Mesendoderm (in vitro differentiated cells): ENCODE measurements around the gene MKKS.
"Not testable (repeated sequence)": the region's sequence is repeated elsewhere in the genome, so short reads cannot be mapped to it uniquely, and the experiment has no call there.

Experiments
- DNase-seq: peaks from one replicate; pipeline ENCODE4 v3.0.0; 2013
- H2AK5ac ChIP-seq: 2 replicates; pipeline ENCODE4 v1.6.1; 2013; ENCODE audit warnings: low read length, inconsistent platforms
- H2BK120ac ChIP-seq: 2 replicates; pipeline ENCODE4 v1.6.1; 2013; ENCODE audit warnings: low read depth, mild to moderate bottlenecking, low read length, moderate library complexity, mixed read lengths
- H2BK15ac ChIP-seq: replicated peaks from 2 replicates; pipeline ENCODE4 v1.6.1; 2013; ENCODE audit warnings: low read depth, mild to moderate bottlenecking, moderate library complexity
- H2BK5ac ChIP-seq: 2 replicates; pipeline ENCODE4 v1.6.1; 2013; ENCODE audit warnings: low read length, inconsistent platforms
- H3K18ac ChIP-seq: 2 replicates; pipeline ENCODE4 v1.6.1; 2013; ENCODE audit warnings: mild to moderate bottlenecking, low read length, mixed read lengths
- H3K23ac ChIP-seq: one replicate; pipeline ENCODE4 v1.6.1; 2013; ENCODE audit warnings: low read length
- H3K27ac ChIP-seq: 2 replicates; pipeline ENCODE4 v1.5.1; 2013; ENCODE audit warnings: low read depth, mild to moderate bottlenecking, inconsistent platforms, low read length, moderate library complexity
- H3K27me3 ChIP-seq: 2 replicates; pipeline ENCODE4 v1.6.1; 2013; ENCODE audit warnings: low read length, control low read depth, mild to moderate bottlenecking, inconsistent platforms; ENCODE audit not compliant: insufficient read depth, poor library complexity
- H3K36me3 ChIP-seq: 2 replicates; pipeline ENCODE4 v1.6.1; 2013; ENCODE audit warnings: low read length, inconsistent platforms; ENCODE audit not compliant: control insufficient read depth, insufficient read depth
- H3K4ac ChIP-seq: one replicate; pipeline ENCODE4 v1.6.1; 2013; ENCODE audit warnings: low read depth, mild to moderate bottlenecking, low read length, moderate library complexity
- H3K4me1 ChIP-seq: 2 replicates; pipeline ENCODE4 v1.6.1; 2013; ENCODE audit warnings: low read depth, low read length, inconsistent platforms; ENCODE audit not compliant: control insufficient read depth
- H3K4me2 ChIP-seq: 2 replicates; pipeline ENCODE4 v1.6.1; 2013; ENCODE audit warnings: low read length
- H3K4me3 ChIP-seq: 2 replicates; pipeline ENCODE4 v1.5.1; 2013; ENCODE audit warnings: mild to moderate bottlenecking, low read length
- H3K56ac ChIP-seq: one replicate; pipeline ENCODE4 v1.6.1; 2013; ENCODE audit warnings: low read length
- H3K79me1 ChIP-seq: 2 replicates; pipeline ENCODE4 v1.6.1; 2013; ENCODE audit warnings: low read length, inconsistent platforms
- H3K79me2 ChIP-seq: 2 replicates; pipeline ENCODE4 v1.6.1; 2013; ENCODE audit warnings: mild to moderate bottlenecking, low read length; ENCODE audit not compliant: control insufficient read depth, insufficient read depth
- H3K9ac ChIP-seq: 2 replicates; pipeline ENCODE4 v1.6.1; 2013; ENCODE audit warnings: low read length, inconsistent platforms
- H4K5ac ChIP-seq: one replicate; pipeline ENCODE4 v1.6.1; 2013; ENCODE audit warnings: low read length
- H4K8ac ChIP-seq: one replicate; pipeline ENCODE4 v1.6.1; 2013; ENCODE audit warnings: low read depth, mild to moderate bottlenecking, control low read depth, low read length, moderate library complexity
- WGBS: extraction: QIAGEN DNeasy Blood & Tissue Kit; methylation state at CpG from one replicate; pipeline ENCODE4 v1.1.7; 2013; ENCODE audit warnings: low lambda C conversion rate, missing lambda C conversion rate; ENCODE audit not compliant: insufficient coverage; ENCODE audit errors: extremely low coverage; 5-methylcytosine and 5-hydroxymethylcytosine counted together

The MKKS gene

DNA sequence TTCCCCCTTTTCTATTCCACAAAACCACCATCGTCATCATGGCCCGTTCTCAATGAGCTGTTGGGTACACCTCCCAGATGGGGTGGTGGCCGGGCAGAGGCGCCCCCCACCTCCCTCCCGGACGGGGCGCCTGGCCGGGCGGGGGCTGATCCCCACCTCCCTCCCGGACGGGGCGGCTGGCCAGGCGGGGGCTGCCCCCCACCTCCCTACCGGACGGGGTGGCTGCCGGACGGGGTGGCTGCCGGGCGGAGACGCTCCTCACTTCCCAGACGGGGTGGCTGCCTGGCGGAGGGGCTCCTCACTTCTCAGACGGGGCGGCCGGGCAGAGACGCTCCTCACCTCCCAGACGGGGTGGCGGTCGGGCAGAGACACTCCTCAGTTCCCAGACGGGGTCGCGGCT lies 39.3 kb downstream of the MKKS start:
- H3K4me1 ChIP-seq, H3K18ac ChIP-seq, H3K23ac ChIP-seq, H2BK5ac ChIP-seq, H4K5ac ChIP-seq, H3K36me3 ChIP-seq, H3K4me2 ChIP-seq, H3K27me3 ChIP-seq, DNase-seq, H2AK5ac ChIP-seq, H3K4me3 ChIP-seq, H3K4ac ChIP-seq, H3K9ac ChIP-seq, H3K79me2 ChIP-seq, H4K8ac ChIP-seq, H3K56ac ChIP-seq, H2BK15ac ChIP-seq, H3K79me1 ChIP-seq, H3K27ac ChIP-seq, H2BK120ac ChIP-seq: not testable (repeated sequence)
- no CpG with 5 or more reads among the region's 32 CpGs for WGBS

DNA sequence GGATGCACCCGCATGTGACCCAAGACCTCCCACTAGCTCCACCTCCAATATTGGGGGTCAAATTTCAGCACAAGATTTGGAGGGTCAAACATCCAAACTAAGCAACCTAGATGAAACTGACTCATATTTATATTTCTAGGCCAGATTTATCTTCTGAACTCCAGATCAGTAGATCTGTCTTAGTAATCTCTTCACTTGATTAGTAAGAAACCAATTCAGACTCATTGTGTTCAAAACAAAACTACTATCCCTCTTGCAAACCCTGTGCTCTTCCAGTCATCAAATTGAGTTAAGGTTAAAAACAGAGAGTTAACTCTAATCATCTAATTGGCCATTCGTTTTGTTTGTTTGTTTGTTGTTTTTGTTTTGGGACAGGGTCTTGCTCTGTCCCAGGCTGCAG lies 43.3 kb downstream of the MKKS start:
- Histone ChIP-seq H3K4me3 (no peak overlapping the region), H3K27me3 (no peaks in the 10 kb centered on the region), H3K36me3 (no peaks in the 10 kb centered on the region), H3K27ac (no peak overlapping the region), H3K4me2 (no peak overlapping the region), H3K23ac (no peak overlapping the region), H3K18ac (no peak overlapping the region), H2BK15ac (no peak overlapping the region), H2BK5ac (no peak overlapping the region), H2BK120ac (no peak overlapping the region), H3K56ac (no peak overlapping the region), H3K4me1 (no peaks in the 10 kb centered on the region), H2AK5ac (no peak overlapping the region), H3K9ac (no peak overlapping the region), H3K79me2 (no peaks in the 10 kb centered on the region), H3K79me1 (no peaks in the 10 kb centered on the region), H4K5ac (no peak overlapping the region), H4K8ac (no peak overlapping the region), H3K4ac (no peak overlapping the region)
- DNase-seq, result no peak
- WGBS, result no CpG with 5 or more reads among the region's 2 CpGs

DNA sequence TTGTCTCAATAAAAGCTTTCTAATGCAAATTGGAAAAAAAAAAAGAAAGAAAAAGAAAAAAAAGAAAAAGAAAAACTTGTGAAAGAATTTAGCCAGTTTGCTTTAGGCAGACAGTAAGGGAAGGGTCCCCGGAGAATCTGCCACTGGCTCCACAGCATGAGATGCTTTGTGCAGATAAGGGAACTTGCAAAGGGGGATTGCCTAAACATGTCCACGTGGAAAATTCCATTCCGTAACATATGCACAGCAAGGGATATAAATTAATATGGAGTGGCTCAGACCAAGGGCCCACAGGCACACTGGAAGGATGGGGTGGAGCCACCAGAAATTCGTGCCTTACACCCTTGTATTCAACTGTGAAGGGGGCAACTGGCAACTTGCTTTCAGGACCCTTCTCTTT lies 45.4 kb downstream of the MKKS start:
- Histone ChIP-seq H3K56ac (no peak overlapping the region), H2AK5ac (no peak overlapping the region), H3K27ac (no peak overlapping the region), H3K4me2 (no peak overlapping the region), H3K18ac (no peak overlapping the region), H2BK15ac (no peak overlapping the region), H4K8ac (no peak overlapping the region), H2BK120ac (no peak overlapping the region), H3K4me3 (no peak overlapping the region), H3K4ac (no peak overlapping the region), H3K23ac (no peak overlapping the region), H4K5ac (no peak overlapping the region), H3K9ac (no peak overlapping the region), H3K27me3 (no peaks in the 10 kb centered on the region), H3K36me3 (no peaks in the 10 kb centered on the region), H2BK5ac (no peak overlapping the region), H3K79me1 (no peaks in the 10 kb centered on the region), H3K79me2 (no peaks in the 10 kb centered on the region), H3K4me1 (no peaks in the 10 kb centered on the region)
- no CpG with 5 or more reads among the region's 4 CpGs for WGBS
- no peak for DNase-seq

DNA sequence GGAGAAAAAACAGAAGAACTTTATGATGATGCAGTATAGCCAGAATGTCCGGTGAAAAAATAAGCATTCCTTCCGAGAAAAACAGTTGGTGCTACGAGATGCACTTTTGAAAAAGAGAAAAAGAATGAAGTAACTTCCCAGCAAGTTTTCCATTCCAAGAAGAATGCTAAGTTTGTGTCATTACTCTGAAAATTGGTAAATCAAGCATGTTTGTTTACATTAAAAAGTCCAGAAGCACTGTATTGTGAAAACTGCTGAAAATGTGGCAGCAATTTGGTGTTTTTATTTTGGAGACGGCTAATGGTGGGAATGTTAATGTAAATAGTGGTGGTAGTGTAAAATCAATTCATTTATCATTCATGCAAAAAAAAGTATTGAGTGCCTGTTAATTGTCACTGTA lies 46.3 kb downstream of the MKKS start:
- no peak overlapping the region for H4K5ac ChIP-seq
- no peak overlapping the region for H3K9ac ChIP-seq
- no peak overlapping the region for H2BK120ac ChIP-seq
- no peak overlapping the region for H4K8ac ChIP-seq
- H3K4ac ChIP-seq, result no peak overlapping the region
- no peaks in the 10 kb centered on the region for H3K79me2 ChIP-seq
- no peak overlapping the region for H3K18ac ChIP-seq
- H3K27me3 ChIP-seq, result no peaks in the 10 kb centered on the region
- H3K4me3 ChIP-seq, result no peak overlapping the region
- H3K4me2 ChIP-seq, result no peak overlapping the region
- H3K56ac ChIP-seq, result no peak overlapping the region
- H3K79me1 ChIP-seq, result no peaks in the 10 kb centered on the region
- WGBS, result no CpG with 5 or more reads among the region's 4 CpGs
- H2BK15ac ChIP-seq, result no peak overlapping the region
- H3K36me3 ChIP-seq, result no peaks in the 10 kb centered on the region
- H2AK5ac ChIP-seq, result no peak overlapping the region
- H3K4me1 ChIP-seq, result no peaks in the 10 kb centered on the region
- DNase-seq, result no peak
- H3K27ac ChIP-seq, result no peak overlapping the region
- H3K23ac ChIP-seq, result no peak overlapping the region
- H2BK5ac ChIP-seq, result no peak overlapping the region

DNA sequence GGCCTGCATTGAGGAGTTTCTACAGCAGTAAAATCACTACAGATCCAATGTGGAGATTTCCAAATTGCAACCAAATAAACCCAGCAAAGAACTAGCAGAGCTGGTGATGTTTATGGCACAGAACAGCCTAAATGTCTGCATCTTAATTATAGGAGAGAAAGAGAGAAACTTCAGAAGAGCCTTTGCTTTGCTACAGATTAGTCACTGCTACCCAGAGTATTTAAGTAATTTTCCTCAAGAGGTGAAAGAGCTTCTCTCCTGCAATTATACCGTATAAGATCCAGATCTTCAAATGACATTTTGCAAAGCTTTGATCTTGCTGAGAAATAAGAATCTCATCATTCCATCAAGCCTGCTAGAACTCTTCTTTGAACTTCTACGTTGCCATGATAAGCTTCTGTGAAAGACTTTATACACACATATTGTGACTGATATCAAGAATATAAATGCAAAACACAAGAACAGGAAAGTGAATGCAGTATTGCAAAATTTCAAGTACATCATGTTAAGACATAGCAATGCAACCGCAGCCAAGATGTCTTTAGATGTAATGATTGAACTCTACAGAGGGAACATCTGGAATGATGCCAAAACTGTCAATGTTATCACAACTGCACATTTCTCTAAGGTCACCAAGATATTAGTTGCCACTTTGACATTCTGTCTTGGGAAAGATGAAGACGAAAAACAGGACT lies 48.0 kb downstream of the MKKS start:
- no peak overlapping the region for H4K5ac ChIP-seq
- no peak overlapping the region for H4K8ac ChIP-seq
- H2BK15ac ChIP-seq, result no peak overlapping the region
- H3K4me2 ChIP-seq, result no peak overlapping the region
- DNase-seq, result no peak
- no peak overlapping the region for H3K4me3 ChIP-seq
- WGBS, result no CpG with 5 or more reads among the region's 4 CpGs
- H3K27ac ChIP-seq, result no peak overlapping the region
- no peaks in the 10 kb centered on the region for H3K4me1 ChIP-seq
- no peaks in the 10 kb centered on the region for H3K36me3 ChIP-seq
- H3K79me2 ChIP-seq, result no peaks in the 10 kb centered on the region
- H3K4ac ChIP-seq, result no peak overlapping the region
- H3K18ac ChIP-seq, result no peak overlapping the region
- no peak overlapping the region for H2BK120ac ChIP-seq
- H3K56ac ChIP-seq, result no peak overlapping the region
- no peak overlapping the region for H2BK5ac ChIP-seq
- H3K27me3 ChIP-seq, result no peaks in the 10 kb centered on the region
- H3K9ac ChIP-seq, result no peak overlapping the region
- no peak overlapping the region for H3K23ac ChIP-seq
- no peak overlapping the region for H2AK5ac ChIP-seq
- H3K79me1 ChIP-seq, result no peaks in the 10 kb centered on the region

DNA sequence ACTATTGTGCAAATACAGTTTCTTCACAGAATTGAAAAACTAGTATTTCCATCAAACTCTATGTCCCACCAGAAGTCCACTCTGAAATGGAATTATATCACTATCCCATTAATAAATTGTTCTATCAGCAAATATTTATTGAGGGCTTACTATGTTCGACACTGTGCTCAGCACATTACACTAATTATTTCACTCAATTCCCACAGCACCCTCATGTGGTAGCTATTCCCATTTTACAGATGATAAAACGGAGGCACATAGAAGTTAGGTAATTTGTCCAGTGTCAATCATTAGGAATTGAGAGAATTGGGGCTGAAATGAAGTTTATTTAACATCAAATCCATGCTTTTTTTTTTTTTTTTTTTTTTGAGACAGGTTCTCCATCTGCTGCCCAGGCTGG lies 52.5 kb downstream of the MKKS start:
- H3K4ac ChIP-seq, result no peak overlapping the region
- H3K18ac ChIP-seq, result no peak overlapping the region
- H2BK15ac ChIP-seq, result no peak overlapping the region
- H3K4me2 ChIP-seq, result no peak overlapping the region
- H2BK5ac ChIP-seq, result no peak overlapping the region
- H3K27me3 ChIP-seq, result no peaks in the 10 kb centered on the region
- no peak overlapping the region for H3K23ac ChIP-seq
- H3K9ac ChIP-seq, result no peak overlapping the region
- H3K79me2 ChIP-seq, result no peaks in the 10 kb centered on the region
- H3K4me3 ChIP-seq, result no peak overlapping the region
- WGBS, result no CpG with 5 or more reads among the region's 2 CpGs
- H2AK5ac ChIP-seq, result no peak overlapping the region
- no peak overlapping the region for H2BK120ac ChIP-seq
- no peak overlapping the region for H3K56ac ChIP-seq
- DNase-seq, result no peak
- no peak overlapping the region for H4K5ac ChIP-seq
- no peaks in the 10 kb centered on the region for H3K36me3 ChIP-seq
- no peaks in the 10 kb centered on the region for H3K79me1 ChIP-seq
- H3K27ac ChIP-seq, result no peak overlapping the region
- H4K8ac ChIP-seq, result no peak overlapping the region
- no peaks in the 10 kb centered on the region for H3K4me1 ChIP-seq
